ENCODE data around the gene LTC4S. TPM values are rescaled to one million over a fixed set of nuclear protein-coding genes. Genes with fewer than 3 reads are reported as not detected.
A peak's percentile ranks its signal among the peaks of the same experiment; 100 is the strongest.

LTC4S gene
- total and polyA plus RNA-seq, 4 donors = 1.3 to 3.3 (median 2.1) TPM

GRCh38 chr5:179769796-179770195 is 24.0 kb upstream of the LTC4S start:
- Histone ChIP-seq H3K9me3 (ENCODE audit: control insufficient read depth in 4 of 4, low read length in 3 of 4) (no peaks in the 10 kb centered on the region), H3K9ac (ENCODE audit: low read depth in 1 of 2, low read length in 2 of 2) (no peak overlapping the region), H3K4me1 (ENCODE audit: control insufficient read depth in 4 of 4, insufficient read depth in 4 of 4, low read length in 3 of 4) (peaks cover 12 to 38% (median 30%) of the 10 kb centered on the region in 4 donors), H3K36me3 (ENCODE audit: control insufficient read depth in 4 of 4, insufficient read depth in 3 of 4, low read depth in 1 of 4, low read length in 3 of 4) (peaks cover 15 to 51% (median 43%) of the 10 kb centered on the region in 4 donors), H3K27me3 (ENCODE audit: control insufficient read depth in 4 of 4, insufficient read depth in 4 of 4, low read length in 3 of 4) (no peaks in the 10 kb centered on the region), H3K4me3 (ENCODE audit: low read depth in 1 of 3, low read length in 3 of 3) (no peak overlapping the region), H3K27ac (ENCODE audit: low read depth in 1 of 2, low read length in 2 of 2) (no peak overlapping the region)
- WGBS = 93% methylated on average over 5 of the region's 5 CpGs
- TF ChIP-seq EGR1 (IDR thresholded peaks at IDR 0.05; ENCODE audit: low read depth in 2 of 2) (no peak), GABPA (IDR thresholded peaks at IDR 0.05 in 1 of 2, conservative IDR thresholded peaks at IDR 0.05 in 1 of 2) (no peak), ATF3 (IDR thresholded peaks at IDR 0.05) (no peak), FOXA1 (IDR thresholded peaks at IDR 0.05) (no peak), FOXA2 (IDR thresholded peaks at IDR 0.05) (no peak), HNF4G (IDR thresholded peaks at IDR 0.05) (no peak)
- no peak for DNase-seq (ENCODE audit: low spot score)

GRCh38 chr5:179771311-179771895 is 22.4 kb upstream of the LTC4S start:
- Histone ChIP-seq H3K4me1 (ENCODE audit: control insufficient read depth in 4 of 4, insufficient read depth in 4 of 4, low read length in 3 of 4) (peaks cover under 1 to 23% (median 15%) of the 10 kb centered on the region in 4 donors), H3K9ac (ENCODE audit: low read depth in 1 of 2, low read length in 2 of 2) (no peak overlapping the region), H3K27me3 (ENCODE audit: control insufficient read depth in 4 of 4, insufficient read depth in 4 of 4, low read length in 3 of 4) (no peaks in the 10 kb centered on the region), H3K9me3 (ENCODE audit: control insufficient read depth in 4 of 4, low read length in 3 of 4) (no peaks in the 10 kb centered on the region), H3K27ac (ENCODE audit: low read depth in 1 of 2, low read length in 2 of 2) (no peak overlapping the region), H3K36me3 (ENCODE audit: control insufficient read depth in 4 of 4, insufficient read depth in 3 of 4, low read depth in 1 of 4, low read length in 3 of 4) (peaks cover 15 to 54% (median 51%) of the 10 kb centered on the region in 4 donors), H3K4me3 (ENCODE audit: low read depth in 1 of 3, low read length in 3 of 3) (no peak overlapping the region)
- TF ChIP-seq TAF1 (conservative IDR thresholded peaks at IDR 0.05) = no peak
- TF ChIP-seq NR2F2 (IDR thresholded peaks at IDR 0.05) = peak; percentile 12
- TF ChIP-seq FOXA2 (IDR thresholded peaks at IDR 0.05) = no peak
- TF ChIP-seq FOXA1 (IDR thresholded peaks at IDR 0.05) = no peak
- TF ChIP-seq REST (IDR thresholded peaks at IDR 0.05) = no peak
- 78% methylated on average over 4 of the region's 4 CpGs for WGBS
- DNase-seq (ENCODE audit: low spot score) = no peak

- no peaks in the 10 kb centered on the region for H3K9me3 ChIP-seq (ENCODE audit: control insufficient read depth in 4 of 4, low read length in 3 of 4)
- WGBS = 92% methylated on average over 6 of the region's 6 CpGs
- no peak overlapping the region for H3K27ac ChIP-seq (ENCODE audit: low read depth in 1 of 2, low read length in 2 of 2)
- H3K27me3 ChIP-seq (ENCODE audit: control insufficient read depth in 4 of 4, insufficient read depth in 4 of 4, low read length in 3 of 4) = no peaks in the 10 kb centered on the region
- DNase-seq (ENCODE audit: low spot score) = no peak
- no peak for TF ChIP-seq RXRA (IDR thresholded peaks at IDR 0.05)
- TF ChIP-seq FOXA2 (IDR thresholded peaks at IDR 0.05) = no peak
- TF ChIP-seq EGR1 (IDR thresholded peaks at IDR 0.05; ENCODE audit: low read depth in 2 of 2) = no peak
- TF ChIP-seq JUND (IDR thresholded peaks at IDR 0.05) = no peak
- no peak for TF ChIP-seq RAD21 (IDR thresholded peaks at IDR 0.05)
- H3K36me3 ChIP-seq (ENCODE audit: control insufficient read depth in 4 of 4, insufficient read depth in 3 of 4, low read depth in 1 of 4, low read length in 3 of 4) = peaks cover 15 to 57% (median 50%) of the 10 kb centered on the region in 4 donors
- H3K9ac ChIP-seq (ENCODE audit: low read depth in 1 of 2, low read length in 2 of 2) = no peak overlapping the region
- no peak overlapping the region for H3K4me3 ChIP-seq (ENCODE audit: low read depth in 1 of 3, low read length in 3 of 3)
- peaks cover 0 to 13% (median 7%) of the 10 kb centered on the region in 4 donors for H3K4me1 ChIP-seq (ENCODE audit: control insufficient read depth in 4 of 4, insufficient read depth in 4 of 4, low read length in 3 of 4)
These were observed 21.4 kb upstream of the LTC4S start for GRCh38 chr5:179772351-179772750.
